ENCODE measurements around the gene DNAH6.
"Not testable (repeated sequence)": the region's sequence is repeated elsewhere in the genome, so short reads cannot be mapped to it uniquely, and the experiment has no call there.

DNAH6 gene

DNA sequence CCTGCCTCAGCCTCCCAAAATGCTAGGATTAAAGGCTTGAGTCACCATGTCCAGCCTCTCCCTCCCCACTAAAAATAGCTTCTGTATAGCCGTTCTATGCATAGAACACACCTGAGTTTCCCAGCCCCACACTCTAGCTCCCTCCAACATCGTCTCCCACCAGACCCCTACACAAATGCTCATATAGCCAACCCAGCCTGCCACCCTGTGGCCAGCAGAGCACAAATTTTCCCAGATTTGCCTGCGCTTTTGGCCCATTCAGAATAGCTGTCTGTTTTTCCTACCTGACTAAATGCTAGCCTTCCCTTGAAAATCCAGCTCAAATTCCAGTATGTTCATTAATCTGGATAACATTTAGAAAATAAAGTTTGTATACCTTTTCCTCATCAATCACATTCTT, 341.8 kb downstream of the DNAH6 start:
- FAIRE-seq (no peak), DNase-seq (ENCODE audit: insufficient read length, low spot score) (no peak)

GRCh38 chr2:84858937-84859336, 342.6 kb downstream of the DNAH6 start:
- FAIRE-seq (no peak), DNase-seq (ENCODE audit: insufficient read length, low spot score) (no peak)

- FAIRE-seq (no peak), DNase-seq (ENCODE audit: insufficient read length, low spot score) (no peak)
These were observed 345.2 kb downstream of the DNAH6 start for GRCh38 chr2:84861539-84861938.

DNA sequence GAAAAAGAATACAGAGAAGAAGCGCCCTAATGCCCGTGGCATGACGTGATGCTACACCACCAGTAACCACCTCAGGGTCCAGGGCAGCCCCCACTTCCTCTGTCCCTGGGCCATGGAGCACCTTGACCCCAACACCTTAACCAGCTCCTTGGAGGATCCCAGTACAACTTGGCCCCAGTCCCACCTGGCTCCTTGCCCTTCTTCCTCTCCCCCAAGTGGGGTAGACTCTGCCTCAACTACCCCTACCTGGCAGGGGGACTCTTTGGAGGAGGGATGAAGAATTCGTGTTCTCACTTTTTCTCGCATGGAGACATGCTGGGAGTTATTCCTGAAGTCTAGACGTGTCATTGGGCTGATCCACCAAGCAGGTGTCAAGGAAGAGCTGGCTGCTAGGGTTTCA, 345.7 kb downstream of the DNAH6 start:
- no peak for DNase-seq (ENCODE audit: insufficient read length, low spot score)
- no peak for FAIRE-seq

DNA sequence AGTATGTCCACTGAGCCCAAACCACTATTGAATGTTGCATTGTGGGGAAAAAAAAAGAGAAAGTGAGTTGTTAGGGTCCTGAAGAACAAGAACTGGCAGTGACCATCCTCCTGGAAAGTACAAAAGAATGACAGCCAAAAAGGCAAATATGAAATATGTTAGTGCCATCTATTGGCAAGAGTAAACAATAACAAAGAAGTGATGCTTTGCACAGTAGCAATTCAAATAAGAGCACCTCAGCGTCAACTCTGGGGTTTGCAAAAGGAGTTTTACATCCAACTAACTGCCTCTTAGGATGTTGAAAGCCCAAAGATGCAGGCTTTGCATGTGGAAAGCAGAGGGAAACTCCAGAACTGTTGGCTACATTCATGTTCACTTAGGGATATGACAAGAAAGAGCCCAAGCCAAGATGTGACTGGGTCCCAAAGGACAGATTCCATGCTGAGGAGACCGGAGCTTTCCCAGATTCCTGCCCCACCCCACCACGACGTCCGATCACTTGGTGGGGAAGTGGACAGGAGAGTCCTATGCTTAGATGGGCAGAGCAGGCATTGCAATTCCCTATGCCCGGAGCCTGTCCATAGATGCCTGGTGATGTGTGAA, 349.0 kb downstream of the DNAH6 start:
- FAIRE-seq (peak; percentile 74), DNase-seq (ENCODE audit: insufficient read length, low spot score) (peak; percentile 68)

DNA sequence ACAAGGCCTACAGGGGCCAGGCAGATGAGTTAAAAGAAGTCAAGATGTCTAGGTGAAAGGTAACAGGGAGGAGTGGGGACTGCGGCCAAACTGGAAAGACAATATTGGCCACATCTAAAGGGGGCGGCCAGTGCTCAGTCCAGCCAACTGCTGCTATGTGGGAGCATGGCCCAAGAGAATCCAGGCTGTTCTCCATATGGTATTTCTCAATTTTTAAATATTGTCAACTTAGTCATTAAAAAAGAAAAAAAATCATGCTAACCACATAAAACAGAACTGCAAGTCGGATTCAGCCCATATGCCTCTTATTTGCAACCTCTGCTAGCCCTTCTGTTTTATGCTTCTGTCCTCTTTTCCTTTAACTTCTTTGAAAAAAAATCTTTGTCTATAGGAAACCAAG, 349.8 kb downstream of the DNAH6 start:
- no peak for DNase-seq (ENCODE audit: insufficient read length, low spot score)
- FAIRE-seq: no peak

DNA sequence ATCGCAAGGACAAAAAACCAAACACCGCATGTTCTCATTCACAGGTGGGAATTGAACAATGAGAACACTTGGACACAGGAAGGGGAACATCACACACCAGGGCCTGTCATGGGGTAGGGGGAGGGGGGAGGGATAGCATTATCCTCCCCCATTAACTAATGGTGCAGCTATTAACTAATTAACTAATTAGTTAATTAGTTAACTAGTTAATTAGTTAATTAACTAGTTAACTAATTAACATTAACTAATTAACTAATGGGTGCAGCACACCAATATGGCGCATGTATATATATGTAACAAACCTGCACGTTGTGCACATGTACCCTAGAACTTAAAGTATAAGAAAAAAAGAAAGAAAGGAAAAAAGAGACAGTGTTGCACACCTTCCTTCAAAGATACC, 352.0 kb downstream of the DNAH6 start:
- FAIRE-seq; DNase-seq (ENCODE audit: insufficient read length, low spot score): not testable (repeated sequence)

Measured in HTR-8/SVneo (cell line).